Activated CD8-positive, alpha-beta memory T cell treated with anti-CD3 and anti-CD28 coated beads for 48 hours (primary cell): ENCODE results near the gene CARMIL3.

Source experiments
- DNase-seq, 3 experiments: peaks; one replicate each; pipeline ENCODE4 v3.0.0-alpha.2; 2020; ENCODE audit warnings: low read depth in 2 of 3, low spot score in 2 of 3

The CARMIL3 gene

DNA sequence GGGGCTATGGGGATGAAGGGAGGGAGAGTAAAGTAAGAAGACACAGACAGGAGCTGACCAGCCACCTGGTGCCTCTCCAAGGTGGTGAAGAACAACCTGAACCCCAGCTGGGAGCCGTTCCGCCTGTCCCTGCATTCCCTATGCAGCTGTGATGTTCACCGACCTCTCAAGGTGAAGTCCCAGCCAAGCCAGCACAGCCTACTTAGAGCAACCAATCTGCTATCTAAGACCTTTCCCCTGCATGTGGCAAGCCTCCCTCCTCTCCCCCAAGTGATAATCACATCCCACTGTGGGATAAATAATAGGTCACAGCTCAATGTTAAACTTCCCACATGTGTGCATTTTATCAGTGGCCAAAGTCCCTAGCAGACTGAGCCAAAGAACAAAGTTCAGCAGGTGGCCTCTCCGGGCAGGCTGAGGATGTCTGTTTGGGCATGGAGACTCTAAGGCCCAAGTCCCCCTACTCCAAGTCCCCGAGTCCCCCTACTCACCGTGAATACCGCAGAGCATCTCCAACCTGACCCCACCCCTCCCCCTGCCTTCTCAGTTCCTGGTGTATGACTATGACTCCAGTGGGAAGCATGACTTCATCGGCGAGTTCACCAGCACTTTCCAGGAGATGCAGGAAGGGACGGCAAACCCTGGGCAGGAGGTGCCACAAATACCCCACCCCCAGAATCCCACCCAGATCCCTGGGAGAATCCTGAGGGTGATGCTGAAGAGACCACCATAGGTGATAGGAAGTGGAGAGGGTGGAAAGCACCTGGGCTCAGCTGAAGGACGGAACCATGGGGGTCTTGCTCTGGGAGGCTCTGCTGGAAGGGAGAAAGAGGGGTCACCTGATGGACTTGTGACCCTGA is 23.0 kb downstream of the CARMIL3 start:
- DNase-seq: no peak

DNA sequence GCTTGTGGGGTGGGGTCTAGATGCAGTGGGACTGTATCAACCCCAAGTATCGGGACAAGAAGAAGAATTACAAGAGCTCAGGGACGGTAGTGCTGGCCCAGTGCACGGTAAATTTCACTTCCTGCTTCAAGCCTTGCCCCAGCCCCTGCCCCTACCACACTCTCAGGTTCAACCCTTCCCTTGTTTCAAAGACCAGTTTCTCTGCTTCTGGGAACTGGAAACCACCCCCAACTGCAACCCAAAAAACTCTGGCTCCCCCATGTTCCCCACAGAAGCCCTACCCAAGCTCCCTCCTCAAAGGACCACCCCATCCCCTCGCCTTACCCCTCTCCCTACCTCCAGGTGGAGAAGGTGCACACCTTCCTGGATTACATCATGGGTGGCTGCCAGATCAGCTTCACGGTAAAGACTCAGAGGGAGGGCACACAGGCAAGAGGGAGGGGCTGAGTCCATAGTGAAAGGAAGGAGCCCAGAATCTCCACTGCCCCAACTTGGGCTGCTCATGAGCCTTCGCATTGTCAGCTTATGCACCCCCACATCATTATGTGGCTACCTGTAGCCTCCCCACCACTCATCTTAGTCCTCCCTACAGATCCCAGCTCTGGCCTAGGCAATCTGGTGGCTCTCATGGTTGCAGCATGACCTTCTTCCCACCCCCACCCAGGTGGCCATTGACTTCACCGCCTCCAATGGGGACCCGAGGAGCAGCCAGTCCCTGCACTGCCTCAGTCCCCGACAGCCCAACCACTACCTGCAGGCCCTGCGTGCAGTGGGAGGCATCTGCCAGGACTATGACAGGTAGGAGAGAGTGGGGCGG is 23.9 kb downstream of the CARMIL3 start:
- no peak for DNase-seq

DNA sequence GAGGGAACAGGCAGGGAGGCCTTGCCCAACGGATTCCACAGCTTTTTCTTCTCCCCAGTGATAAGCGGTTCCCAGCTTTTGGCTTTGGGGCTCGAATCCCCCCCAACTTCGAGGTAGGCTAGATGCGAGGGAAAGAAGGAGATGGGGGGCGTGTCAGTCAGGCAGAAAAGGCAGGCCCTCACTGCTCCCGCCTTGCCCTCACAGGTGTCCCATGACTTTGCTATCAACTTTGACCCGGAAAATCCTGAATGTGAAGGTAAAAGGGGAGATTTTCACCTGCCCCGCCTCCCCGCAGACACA is 24.4 kb downstream of the CARMIL3 start:
- DNase-seq: no peak

DNA sequence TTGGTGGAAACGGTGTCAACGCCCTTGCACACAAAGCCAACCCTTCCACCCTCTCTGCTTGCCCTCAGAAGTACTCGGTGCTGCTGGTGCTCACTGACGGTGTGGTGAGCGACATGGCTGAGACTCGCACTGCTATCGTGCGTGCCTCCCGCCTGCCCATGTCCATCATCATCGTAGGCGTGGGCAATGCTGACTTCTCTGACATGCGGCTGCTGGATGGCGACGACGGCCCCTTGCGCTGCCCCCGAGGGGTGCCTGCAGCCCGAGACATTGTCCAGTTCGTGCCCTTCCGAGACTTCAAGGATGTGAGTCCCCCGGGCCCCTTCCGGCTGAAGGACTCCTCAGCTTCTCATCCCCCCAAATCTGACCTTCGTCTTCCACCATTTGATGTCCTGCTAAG is 25.3 kb downstream of the CARMIL3 start:
- no peak for DNase-seq

DNA sequence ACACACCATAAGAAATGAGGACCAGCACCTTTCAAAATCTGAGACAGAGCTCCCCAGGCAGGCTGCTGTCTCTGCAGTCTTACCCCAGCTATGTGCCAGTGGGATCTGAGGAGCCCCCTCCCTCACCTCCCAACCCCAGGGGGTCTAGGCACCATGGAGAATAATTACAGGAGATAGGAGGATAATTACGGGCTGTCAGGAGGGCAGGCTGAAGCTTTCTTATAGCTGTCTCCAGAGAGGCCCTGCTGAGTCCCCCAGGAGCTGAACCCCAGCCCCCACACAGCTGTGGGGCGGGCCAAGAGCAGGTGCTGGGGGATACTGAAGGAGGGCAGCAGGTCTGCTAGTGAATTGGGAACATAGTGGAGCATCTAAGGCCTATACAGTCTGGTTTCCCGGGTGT is 26.3 kb downstream of the CARMIL3 start:
- DNase-seq: no peak

DNA sequence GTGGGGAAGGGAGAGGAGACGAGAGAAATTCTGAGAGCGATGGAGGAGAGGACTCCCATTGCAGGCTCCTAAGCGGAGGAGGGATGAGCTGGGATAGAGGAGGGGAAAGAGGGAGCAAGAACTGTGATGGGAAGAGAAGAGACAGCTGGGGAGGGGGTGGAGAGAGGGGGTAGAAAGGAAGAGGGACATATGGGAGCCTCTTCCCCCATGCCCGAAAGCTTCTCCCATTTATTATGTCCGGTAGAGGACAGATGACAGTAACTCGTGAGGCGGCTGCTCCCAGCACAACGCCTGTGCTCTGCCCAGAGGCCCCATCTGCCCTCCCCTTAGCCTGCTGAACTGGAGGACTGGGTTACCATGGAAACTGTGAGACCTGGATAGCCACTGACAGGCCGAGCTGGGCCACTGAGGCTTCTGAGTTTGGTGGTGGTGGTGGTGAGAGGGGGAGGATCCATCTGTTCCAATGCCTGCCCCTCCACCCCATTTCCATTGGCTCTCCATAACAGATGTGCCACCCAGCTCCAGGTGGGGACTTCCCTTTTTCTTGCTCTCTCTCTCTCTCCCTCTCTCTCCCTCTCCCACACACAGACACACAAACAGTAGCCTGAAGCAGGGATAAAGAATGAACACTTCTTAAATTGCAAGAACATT is 27.8 kb downstream of the CARMIL3 start:
- no peak for DNase-seq

DNA sequence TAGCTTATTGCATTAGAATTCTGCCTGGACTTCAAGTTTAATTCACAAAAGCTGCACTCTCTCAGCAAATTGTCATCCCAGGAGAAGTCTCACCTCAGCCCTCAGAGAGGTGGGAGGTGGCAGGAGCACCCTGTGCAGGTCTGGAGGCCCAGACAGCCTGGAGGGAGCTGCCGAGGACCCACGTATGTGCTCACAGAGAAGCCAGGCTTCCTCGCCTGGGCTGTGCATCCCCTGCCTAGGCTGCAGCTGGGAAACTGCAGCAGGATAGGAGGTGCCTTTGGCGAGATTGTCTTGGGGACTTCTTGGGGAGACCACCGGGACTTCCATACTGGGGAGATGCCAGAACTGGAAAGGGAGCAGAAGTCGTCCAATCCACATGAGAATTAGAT is 28.3 kb downstream of the CARMIL3 start:
- DNase-seq: no peak

DNA sequence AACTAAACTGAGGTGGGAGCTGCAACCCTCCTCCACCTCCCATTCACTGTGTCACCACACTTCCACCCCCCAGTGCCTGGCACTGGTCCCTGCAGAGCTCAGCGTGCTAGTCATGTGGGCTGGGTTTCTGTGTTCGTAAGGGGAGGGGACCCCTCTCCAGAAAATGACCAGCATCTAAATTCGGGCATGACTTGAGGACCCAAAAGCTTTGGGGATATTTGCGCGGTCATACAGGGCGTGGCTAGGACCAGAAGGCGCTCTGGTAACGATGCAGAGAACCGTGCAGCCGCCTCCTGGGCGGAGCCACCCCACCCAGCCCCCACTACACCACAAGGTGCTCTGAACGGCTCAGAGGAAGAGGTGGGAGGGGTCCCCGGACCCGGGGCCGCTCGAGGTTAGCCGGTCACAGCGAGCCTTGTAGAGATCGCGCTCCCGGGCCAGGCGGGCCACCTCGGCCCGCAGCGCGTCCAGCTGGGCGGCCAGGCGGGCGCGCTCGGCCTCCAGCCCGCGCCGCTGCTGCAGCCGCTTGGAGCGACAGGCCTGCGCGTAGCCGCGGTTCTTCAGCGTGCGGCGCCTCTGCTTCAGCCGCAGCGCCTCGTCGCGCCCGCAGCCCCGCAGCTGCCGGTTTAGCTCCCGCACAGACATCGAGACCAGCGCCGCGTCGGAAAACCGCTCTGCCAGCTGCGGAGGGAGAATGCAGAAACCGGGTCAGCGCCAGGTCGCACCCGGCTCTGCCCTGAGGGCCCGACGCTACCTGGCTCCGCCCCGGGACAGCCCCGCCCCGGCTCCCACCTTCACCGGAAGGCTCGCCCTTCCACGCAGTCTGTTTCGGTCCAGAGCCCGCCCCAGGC is 29.3 kb downstream of the CARMIL3 start:
- DNase-seq: peak; percentile 31 to 47 (median 42)

DNA sequence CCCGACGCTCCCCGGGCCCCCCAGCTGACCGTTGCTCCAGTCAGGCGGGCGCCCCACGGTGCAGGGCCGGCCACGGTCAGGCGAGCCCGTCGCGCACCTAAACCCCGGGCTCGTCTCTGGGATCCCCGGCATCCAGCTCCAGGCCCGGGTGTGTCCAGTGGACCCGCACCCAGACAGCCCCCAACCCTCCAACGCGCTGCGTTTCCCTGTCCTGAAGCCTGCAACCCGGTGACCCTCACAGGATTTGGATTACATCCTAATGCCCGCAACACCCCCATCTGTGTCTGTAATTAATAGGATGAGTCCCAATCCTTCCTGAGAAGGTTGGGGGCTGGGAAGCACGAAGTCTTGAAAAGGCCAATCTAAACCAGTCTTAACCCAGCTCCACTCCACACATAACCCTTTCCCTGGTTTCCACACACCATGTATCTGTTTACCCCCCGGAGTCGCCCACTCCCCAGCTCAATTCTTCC is 30.0 kb downstream of the CARMIL3 start:
- DNase-seq: no peak

DNA sequence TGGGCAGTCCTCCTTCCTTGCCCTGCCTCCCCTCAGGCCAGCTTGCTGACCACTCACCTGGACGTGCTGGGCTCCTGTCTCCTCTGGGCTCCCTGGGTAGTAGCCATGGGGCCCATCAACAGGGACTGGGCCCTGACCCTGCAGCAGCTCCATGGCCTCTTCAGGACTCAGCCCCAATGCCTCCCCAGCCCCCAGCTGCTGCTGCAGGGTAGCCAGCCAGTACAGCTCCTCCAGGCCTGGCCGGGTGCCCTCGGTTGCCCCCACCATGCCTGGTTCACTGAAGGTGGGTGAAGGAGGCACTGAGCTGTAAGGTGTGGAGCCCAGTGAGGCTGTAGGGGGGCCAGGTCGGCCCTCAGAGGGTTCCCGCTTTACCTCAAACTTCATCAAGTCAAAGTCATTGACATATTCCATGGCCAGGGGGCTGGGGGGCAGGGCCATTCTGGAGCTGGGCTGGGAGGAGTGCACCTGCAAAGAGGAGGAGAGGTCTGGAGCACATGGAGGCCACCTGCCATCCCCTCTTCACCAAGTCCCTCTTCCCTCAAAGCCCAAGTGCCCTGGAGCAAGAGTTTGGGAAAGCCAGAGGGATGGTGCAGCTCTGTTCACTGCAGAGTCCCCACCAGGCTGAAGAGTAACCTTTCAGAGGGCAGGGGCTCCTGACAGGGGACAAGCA is 30.7 kb downstream of the CARMIL3 start:
- no peak for DNase-seq

DNA sequence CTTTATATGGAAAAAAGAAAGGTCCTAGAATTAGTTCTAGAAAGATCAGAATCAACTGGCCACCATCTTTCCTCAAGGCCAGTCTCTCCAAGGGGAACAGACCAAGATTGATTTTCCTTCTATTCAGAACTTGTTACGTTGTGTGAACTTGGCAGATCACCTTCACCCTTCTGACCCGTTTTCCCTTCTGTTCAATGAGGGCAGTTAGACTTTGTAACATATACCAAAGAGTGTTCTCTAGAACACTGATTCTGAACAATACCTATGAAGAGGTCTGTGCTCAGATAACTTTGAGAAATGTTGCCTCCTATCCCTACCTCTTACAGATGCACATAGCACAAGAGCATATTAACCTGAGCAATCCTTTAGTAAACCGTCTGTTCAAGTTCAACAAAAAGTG is 31.7 kb downstream of the CARMIL3 start:
- no peak for DNase-seq

DNA sequence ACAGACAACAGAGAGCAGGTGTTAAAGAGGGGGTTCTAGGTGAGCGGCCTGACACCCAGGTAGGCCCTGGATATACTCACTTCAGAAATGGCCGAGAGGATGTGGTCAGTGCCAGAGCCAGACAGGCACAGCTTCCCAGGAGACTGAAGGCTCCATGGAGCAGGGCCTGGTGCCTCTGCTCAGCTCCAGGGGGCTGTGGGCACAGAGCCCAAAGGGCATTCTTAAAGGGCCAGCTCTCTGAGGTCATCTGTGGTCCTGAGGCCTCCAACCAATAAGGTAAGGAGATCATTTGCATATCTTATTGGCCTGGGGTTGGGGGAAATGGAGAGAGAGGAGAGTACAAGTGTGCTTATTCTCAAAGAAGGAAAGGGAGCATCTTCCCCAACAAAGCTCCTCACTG is 32.6 kb downstream of the CARMIL3 start:
- no peak for DNase-seq

DNA sequence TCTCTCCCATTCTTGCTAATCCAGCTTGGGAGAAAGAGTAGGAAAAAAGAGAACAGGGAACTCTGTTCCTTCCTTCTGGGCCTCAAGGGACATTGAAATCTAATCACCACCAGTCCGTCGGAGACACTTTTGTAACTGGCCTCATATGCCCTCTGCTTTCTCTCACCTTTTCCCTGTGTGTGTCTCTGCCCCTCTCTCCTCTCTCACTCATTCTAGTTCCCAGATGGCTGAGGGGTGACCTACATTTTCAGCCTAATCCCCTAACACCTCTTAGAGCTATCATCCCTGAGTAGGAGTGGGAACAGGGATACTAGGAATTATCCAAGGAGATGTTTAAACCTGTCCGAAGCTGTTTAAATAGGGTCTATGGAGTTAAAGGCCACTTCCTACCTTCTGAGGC is 33.4 kb downstream of the CARMIL3 start:
- DNase-seq: no peak

DNA sequence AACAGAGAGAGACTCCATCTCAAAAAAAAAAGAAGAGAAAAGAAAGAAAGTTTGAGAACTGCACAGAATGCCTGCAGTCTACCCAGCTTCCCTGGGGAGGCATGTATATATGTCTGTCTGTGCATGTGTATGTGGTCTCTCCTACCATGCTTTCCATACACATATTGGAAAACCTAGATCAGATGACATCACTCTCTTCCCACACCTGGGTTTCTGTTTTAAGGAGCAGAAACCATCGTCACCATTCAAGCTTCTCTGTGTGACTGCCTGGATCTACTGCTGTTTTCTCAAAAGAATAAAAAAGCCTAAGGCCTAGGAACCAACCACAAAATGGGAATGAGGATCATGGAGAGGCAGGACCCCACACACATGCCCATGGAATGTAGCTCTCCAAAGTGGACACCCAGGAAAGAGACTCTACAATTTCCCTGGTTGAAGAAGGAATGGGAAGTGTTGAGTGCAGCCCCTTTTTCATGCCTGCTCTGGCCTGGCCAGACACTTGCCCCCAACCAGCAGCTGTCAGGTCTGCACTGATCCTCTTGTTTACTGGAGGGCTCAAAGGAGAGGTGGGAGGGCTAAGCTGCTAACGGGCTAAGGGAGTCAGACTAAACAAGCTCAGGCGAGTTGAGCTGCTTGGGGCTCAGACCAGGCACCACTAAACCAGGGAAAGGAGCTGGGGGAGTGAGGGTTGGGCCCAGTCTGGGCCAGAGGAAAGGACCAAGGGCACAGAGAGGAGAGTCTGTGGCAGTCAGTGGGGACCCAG is 34.6 kb downstream of the CARMIL3 start:
- DNase-seq: no peak

DNA sequence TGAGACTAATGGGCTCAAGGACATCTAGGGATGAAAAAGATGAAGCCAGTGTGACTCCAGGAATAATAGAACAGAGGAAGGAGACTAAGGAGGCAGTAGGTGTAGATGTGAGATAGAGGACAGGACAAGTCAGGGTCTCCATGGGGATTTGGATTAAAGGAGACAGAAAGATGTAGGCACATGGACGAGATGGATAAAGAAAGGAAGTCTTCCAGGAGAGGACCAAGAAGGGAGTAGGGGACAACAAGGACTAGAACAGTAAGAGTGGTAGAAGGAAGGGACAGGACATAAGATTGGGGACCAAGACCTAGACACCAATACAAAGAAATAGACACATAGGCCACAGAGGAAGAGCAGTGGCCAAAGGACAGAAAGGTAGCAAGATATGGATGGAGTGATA is 35.2 kb downstream of the CARMIL3 start:
- no peak for DNase-seq

DNA sequence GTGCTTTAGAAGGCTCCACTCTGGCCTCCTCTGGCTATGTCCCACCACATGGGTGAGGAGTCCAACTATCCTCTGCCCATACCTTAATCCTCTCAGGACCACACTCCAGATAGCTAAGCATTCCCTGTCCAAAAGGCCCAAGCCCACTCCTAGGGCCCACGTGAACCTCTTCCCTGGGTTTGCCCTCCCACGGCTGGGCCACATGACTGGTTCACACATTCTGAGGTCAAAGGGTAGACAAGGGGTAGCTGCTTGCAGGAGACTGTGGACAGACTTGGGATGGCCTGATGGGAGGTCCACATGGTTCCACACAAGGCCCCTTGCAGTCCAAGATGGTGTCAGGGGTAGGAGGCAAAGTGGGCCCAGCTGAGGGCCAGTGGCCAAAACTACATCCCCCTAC is 36.3 kb downstream of the CARMIL3 start:
- no peak for DNase-seq

DNA sequence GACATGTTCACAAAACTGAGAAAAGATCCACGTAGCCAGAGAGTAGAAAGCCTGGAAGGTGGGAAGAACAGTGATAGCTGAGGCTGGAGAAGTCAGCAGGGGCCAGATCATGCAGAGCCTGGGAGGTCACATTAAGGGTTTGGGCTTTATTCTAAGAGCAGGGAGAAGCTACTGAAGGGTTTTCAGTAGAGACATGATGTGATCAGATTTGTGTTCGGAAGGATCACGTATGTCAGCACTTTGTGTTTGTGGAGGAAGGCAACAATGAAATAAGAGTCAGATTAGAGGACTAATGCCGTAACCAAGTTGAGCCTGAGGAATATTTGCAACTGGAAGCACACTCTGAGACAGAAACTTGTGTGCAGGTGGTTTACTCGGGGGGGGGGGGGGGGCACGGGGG is 38.1 kb downstream of the CARMIL3 start:
- no peak for DNase-seq

DNA sequence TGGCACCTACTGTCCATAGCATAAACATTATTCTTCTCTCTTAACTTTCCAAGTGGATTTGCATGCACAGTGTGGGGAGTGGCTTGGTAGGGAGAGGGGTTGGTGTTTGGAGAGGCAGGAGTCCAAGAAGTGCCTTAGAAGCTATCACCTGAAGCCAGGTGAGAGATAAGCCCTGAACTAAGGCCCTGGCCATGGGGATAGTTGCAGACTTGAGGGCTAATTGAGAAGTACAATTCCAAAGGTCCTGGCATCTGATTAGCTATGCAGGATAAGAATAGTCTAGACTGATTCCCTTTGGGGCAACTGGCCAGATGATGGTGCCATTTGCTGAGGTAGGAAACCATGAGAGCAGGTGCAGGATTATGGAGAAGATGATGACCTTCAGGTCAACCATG is 40.3 kb downstream of the CARMIL3 start:
- no peak for DNase-seq

DNA sequence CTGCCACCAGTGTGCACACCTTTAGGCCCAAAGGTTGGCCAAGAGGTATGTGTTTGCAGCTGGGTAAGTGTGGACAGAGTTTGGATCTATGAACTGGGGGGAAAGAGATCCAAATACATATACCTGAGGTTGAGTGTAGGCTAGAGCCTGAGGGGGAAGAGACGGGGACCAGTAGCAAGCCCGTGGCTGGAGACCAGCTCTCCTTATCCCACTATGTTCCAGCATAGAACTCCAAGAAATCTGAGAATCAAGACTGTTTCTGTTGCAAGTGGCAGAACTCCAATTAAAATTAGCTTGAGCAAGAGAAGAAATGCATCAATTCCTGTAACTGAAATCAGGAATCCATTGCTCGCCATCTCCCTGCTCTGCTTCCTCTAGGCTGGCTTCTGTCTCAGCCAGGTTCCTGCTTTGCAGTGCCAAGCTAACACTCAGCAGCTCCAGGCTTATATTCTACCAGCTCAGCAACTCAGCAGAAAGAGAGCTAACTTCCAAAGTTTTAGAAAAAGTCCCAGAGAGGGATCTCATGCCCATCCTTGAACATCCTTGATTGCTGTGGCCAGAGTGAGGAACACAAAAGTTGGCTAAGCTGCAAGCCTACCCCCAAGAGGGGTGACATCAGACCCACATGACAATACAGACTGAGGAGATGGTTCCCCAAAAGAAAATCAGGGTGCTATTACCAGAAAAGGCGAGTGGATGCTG is 40.8 kb downstream of the CARMIL3 start:
- no peak for DNase-seq
